ENCODE measurements around the gene ADH4.
"Not testable (repeated sequence)": the region's sequence is repeated elsewhere in the genome, so short reads cannot be mapped to it uniquely, and the experiment has no call there.

The ADH4 gene

GRCh38 chr4:99144070-99144469 lies at the start of gene ADH4:
TSS of gene ADH4 (minus strand) at chr4:99144297. CDS start at chr4:99144222, 75 bp downstream.
- no peak for DNase-seq

GRCh38 chr4:99190336-99190735 lies 46.2 kb upstream of the ADH4 start:
- DNase-seq, result no peak

- not testable (repeated sequence) for DNase-seq
These were observed 45.8 kb upstream of the ADH4 start for GRCh38 chr4:99189900-99190299.

GRCh38 chr4:99186029-99186428 lies 41.9 kb upstream of the ADH4 start:
- DNase-seq, result no peak

- no peak for DNase-seq
These were observed 41.5 kb upstream of the ADH4 start for GRCh38 chr4:99185581-99185980.

- DNase-seq, result no peak
These were observed 36.4 kb upstream of the ADH4 start for GRCh38 chr4:99180382-99181070.

- no peak for DNase-seq
These were observed 35.5 kb upstream of the ADH4 start for GRCh38 chr4:99179626-99180025.

- no peak for DNase-seq
These were observed 35.1 kb upstream of the ADH4 start for GRCh38 chr4:99179178-99179577.

- DNase-seq, result no peak
These were observed 22.4 kb upstream of the ADH4 start for GRCh38 chr4:99166544-99166943.

- DNase-seq, result no peak
These were observed 21.9 kb upstream of the ADH4 start for GRCh38 chr4:99165978-99166377.

GRCh38 chr4:99161373-99162099 lies 17.4 kb upstream of the ADH4 start:
- no peak for DNase-seq

- DNase-seq, result peak; percentile 37
These were observed 15.6 kb upstream of the ADH4 start for GRCh38 chr4:99159699-99160098.

GRCh38 chr4:99157478-99157935 lies 13.4 kb upstream of the ADH4 start:
- DNase-seq, result peak; percentile 26

- DNase-seq, result peak; percentile 21
These were observed 12.9 kb upstream of the ADH4 start for GRCh38 chr4:99156992-99157391.

- no peak for DNase-seq
These were observed 10.7 kb upstream of the ADH4 start for GRCh38 chr4:99154658-99155342.

- no peak for DNase-seq
These were observed 7.9 kb upstream of the ADH4 start for GRCh38 chr4:99151995-99152394.

GRCh38 chr4:99151452-99151851 lies 7.4 kb upstream of the ADH4 start:
- no peak for DNase-seq

GRCh38 chr4:99149426-99150019 lies 5.4 kb upstream of the ADH4 start:
- no peak for DNase-seq

- no peak for DNase-seq
These were observed 4.5 kb upstream of the ADH4 start for GRCh38 chr4:99148550-99148949.

- no peak for DNase-seq
These were observed 490 bp upstream of the ADH4 start for GRCh38 chr4:99144587-99144986.

GRCh38 chr4:99136329-99136728 lies 7.8 kb downstream of the ADH4 start:
- no peak for DNase-seq

- no peak for DNase-seq
These were observed 8.4 kb downstream of the ADH4 start for GRCh38 chr4:99135541-99136162.

- no peak for DNase-seq
These were observed 9.5 kb downstream of the ADH4 start for GRCh38 chr4:99134586-99134985.

All from DMS53 (cell line).